Measurements from ENCODE around the gene NRG2. TPM values are rescaled to one million over a fixed set of nuclear protein-coding genes. Genes with fewer than 3 reads are reported as not detected.

NRG2 gene
- total and polyA plus RNA-seq, 2 of the 8 experiments (the other 6 are each of a cell fraction or from before 2014, with no cell fraction given) = 0.27 to 0.54 TPM

- H3K14ac ChIP-seq (ENCODE audit: insufficient read length) = no peak overlapping the region
- no peaks in the 10 kb centered on the region for H3K4me1 ChIP-seq (replicated peaks in 1 of 4; ENCODE audit: control insufficient read depth in 3 of 4, insufficient read depth in 4 of 4, low read length in 3 of 4)
- no peaks in the 10 kb centered on the region for H3K79me1 ChIP-seq (ENCODE audit: low read depth, low read length)
- H3K27ac ChIP-seq (ENCODE audit: low read depth, low read length) = no peak overlapping the region
- H2AK5ac ChIP-seq (ENCODE audit: low read depth, low read length) = no peak overlapping the region
- DNase-seq (ENCODE audit: low read depth in 1 of 2, low spot score in 2 of 2) = no peak
- no peak overlapping the region for H4K8ac ChIP-seq (ENCODE audit: extremely low read depth, insufficient read depth, low read length)
- no peak overlapping the region for H3K56ac ChIP-seq (replicated peaks; ENCODE audit: insufficient read length, low read depth, low read length)
- no peak overlapping the region for H2BK20ac ChIP-seq (ENCODE audit: low read length)
- TF ChIP-seq SIN3A (conservative IDR thresholded peaks at IDR 0.05 in 1 of 2, IDR thresholded peaks at IDR 0.05 in 1 of 2; ENCODE audit: low read depth in 1 of 2, low read length in 2 of 2) (no peak), BCL11A (IDR thresholded peaks at IDR 0.05; ENCODE audit: low read depth in 2 of 2, low read length in 2 of 2) (no peak), JUND (IDR thresholded peaks at IDR 0.05; ENCODE audit: low read length) (no peak), SP2 (IDR thresholded peaks at IDR 0.05; ENCODE audit: low read length) (no peak), CTBP2 (IDR thresholded peaks at IDR 0.05; ENCODE audit: borderline replicate concordance, insufficient read depth, insufficient read length, low read length) (no peak), RXRA (IDR thresholded peaks at IDR 0.05; ENCODE audit: insufficient read depth, low read depth, low read length) (no peak), CREB1 (IDR thresholded peaks at IDR 0.05) (no peak)
- CTCF ChIA-PET (ENCODE audit: partially characterized antibody) = interaction anchor here (0.7 to 9.2 kb wide), 6 partner anchors 16 to 342 kb away, joined by 3 to 68 read pairs (median 4); no protein-coding TSS in a partner anchor
- no peak overlapping the region for H2BK15ac ChIP-seq (ENCODE audit: low read length)
- H2BK120ac ChIP-seq (replicated peaks; ENCODE audit: low read depth, low read length) = no peak overlapping the region
- 89% methylated on average over 2 of the region's 2 CpGs; no CpG with 5 or more reads in 1 of the 2 experiments for WGBS, 2 experiments (ENCODE audit: extremely low coverage in 1 of 2, insufficient coverage in 1 of 2, insufficient read length in 1 of 2, insufficient replicate concordance in 2 of 2, low coverage in 1 of 2, low lambda C conversion rate in 2 of 2, missing lambda C conversion rate in 1 of 2)
- H3K23ac ChIP-seq (ENCODE audit: insufficient read length) = no peak overlapping the region
- H3K4me2 ChIP-seq (ENCODE audit: insufficient read depth in 1 of 2, low read depth in 2 of 2, low read length in 2 of 2) = no peak overlapping the region
- H3K4me3 ChIP-seq (ENCODE audit: extremely low read depth in 1 of 4, insufficient read depth in 2 of 4, low read depth in 3 of 4, low read length in 4 of 4) = no peak overlapping the region
- H3K9ac ChIP-seq (replicated peaks in 1 of 4; ENCODE audit: extremely low read depth in 1 of 4, low read depth in 3 of 4, low read length in 3 of 4) = no peak overlapping the region
- no peak for FAIRE-seq
- no peak overlapping the region for H3K18ac ChIP-seq (ENCODE audit: extremely low read depth, low read length)
- H3K23me2 ChIP-seq (ENCODE audit: low read depth, low read length) = no peaks in the 10 kb centered on the region
- no peak overlapping the region for H2AFZ ChIP-seq (ENCODE audit: low read length)
- H4K5ac ChIP-seq (ENCODE audit: insufficient read length, low read depth, low read length) = no peak overlapping the region
- peaks cover 0 to 9% (median 6%) of the 10 kb centered on the region in 4 experiments; a peak in 3 of 7 replicates for H3K27me3 ChIP-seq (replicated peaks in 1 of 4; ENCODE audit: control insufficient read depth in 3 of 4, extremely low read depth in 1 of 4, insufficient read depth in 3 of 4, low read length in 3 of 4)
- no peaks in the 10 kb centered on the region for H3K79me2 ChIP-seq (ENCODE audit: control insufficient read depth in 1 of 2, insufficient read depth in 2 of 2, low read length in 2 of 2)
- POLR2A ChIA-PET (ENCODE audit: partially characterized antibody) = no interaction called here
- no peaks in the 10 kb centered on the region for H3K36me3 ChIP-seq (ENCODE audit: control insufficient read depth in 2 of 4, insufficient read depth in 4 of 4, low read length in 3 of 4)
- H3K4ac ChIP-seq (replicated peaks; ENCODE audit: insufficient read length, low read depth, low read length) = no peak overlapping the region
- no peak overlapping the region for H4K91ac ChIP-seq (replicated peaks; ENCODE audit: insufficient read length, low read length)
- no peak overlapping the region for H2BK5ac ChIP-seq (ENCODE audit: low read depth, low read length)
- H4K20me1 ChIP-seq (replicated peaks in 1 of 2; ENCODE audit: control insufficient read depth in 1 of 2, insufficient read depth in 2 of 2, low read length in 2 of 2) = peaks cover 0 to 4% of the 10 kb centered on the region in 2 experiments
- no peaks in the 10 kb centered on the region for H3K9me3 ChIP-seq (ENCODE audit: insufficient read depth in 2 of 2, low read depth in 1 of 2, low read length in 1 of 2)
- H2BK12ac ChIP-seq (ENCODE audit: low read depth, low read length) = no peak overlapping the region
Observed at GRCh38 chr5:139803978-139804377, 239.1 kb downstream of the NRG2 start.

Measured in H1 (cell line).